GM21786 (cell line): ENCODE measurements around the gene CSK.

Experiments
- ATAC-seq: cut with Tn5 transposase; IDR thresholded peaks from one replicate; pipeline ENCODE4 v1.9.1; 2021; ENCODE audit not compliant: unreplicated experiment

Gene CSK

DNA sequence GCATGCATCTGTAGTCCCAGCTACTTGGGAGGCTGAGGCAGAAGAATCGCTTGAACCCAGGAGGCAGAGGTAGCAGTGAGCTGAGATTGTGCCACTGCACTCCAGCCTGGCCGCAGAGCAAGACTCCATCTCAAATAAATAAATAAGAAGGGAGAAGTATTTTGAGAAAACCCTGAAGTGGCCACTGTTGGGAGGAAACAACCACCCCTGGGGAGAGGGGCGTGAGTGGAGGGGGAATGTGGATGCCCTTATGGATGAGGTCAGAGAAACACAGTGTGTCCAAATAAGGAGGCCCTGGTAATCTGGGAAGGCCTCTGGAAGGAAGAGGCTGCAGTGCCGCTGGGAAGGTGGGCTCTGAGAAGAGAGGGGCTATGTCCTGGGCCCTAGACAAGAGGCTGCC is 40.4 kb downstream of the CSK start:
- no peak for ATAC-seq

GRCh38 chr15:74823324-74823723 is 41.4 kb downstream of the CSK start:
- no peak for ATAC-seq

DNA sequence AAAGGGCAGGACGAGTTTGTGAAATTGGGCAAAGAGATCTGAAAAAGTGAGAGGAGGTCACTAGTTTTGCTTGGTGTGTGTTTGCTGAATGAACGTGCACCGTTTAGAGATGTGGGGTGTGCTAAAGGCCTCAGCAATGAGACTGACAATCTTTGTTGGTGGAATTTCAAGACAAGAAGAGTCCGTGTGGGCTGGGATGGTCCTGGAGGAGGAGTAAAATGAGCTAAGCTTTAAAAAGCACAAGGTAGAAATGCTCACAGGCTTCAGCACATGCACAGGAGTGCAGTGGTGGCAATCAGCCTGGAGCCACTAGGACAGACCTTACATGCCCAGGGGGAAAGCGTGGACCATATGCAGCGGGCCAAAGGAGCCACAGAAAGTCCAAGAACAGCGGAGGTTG is 43.1 kb downstream of the CSK start:
- no peak for ATAC-seq

DNA sequence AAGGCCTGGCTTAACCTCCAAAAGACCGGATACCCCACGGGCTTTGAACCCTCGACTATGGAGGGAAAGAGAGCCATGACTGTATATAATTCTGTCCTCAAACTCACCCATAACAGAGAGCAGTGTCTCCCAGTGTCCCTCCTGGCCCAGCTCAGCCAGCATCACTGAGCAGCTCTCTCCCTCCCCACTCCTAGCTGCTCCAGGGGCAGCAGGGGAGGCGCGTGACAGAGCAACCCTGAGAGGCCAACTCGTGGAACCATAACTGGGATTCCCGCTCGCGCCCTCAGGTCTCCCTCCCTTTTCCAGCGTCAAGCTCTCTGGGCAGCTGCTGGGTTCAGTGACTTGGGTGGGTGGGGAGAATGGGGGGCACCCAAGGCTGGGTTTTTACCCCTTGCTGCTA is 44.0 kb downstream of the CSK start:
- no peak for ATAC-seq

DNA sequence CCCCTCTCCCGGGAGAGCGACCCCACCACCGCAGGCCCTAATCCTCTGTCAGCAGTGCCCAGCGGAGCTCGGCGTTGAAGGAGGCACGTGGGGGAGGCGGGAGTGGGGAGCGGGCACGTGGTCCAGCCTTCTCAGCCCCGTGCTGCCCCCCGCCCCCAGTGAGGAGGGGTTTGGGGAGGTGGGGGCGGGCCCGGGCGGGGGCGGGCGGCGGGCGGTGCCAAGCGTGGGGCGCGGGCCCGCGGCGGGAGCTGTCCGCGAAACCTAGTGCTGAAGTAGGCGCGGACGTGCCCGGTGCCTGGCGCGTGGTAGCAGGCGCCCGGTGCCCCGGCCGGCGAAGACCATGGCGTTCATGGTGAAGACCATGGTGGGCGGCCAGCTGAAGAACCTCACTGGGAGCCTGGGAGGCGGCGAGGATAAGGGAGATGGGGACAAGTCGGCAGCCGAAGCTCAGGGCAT is 44.5 kb downstream of the CSK start, which contains the start of gene CPLX3:
Gene CPLX3 (plus strand): TSS at position 264 of the 456 bp plus-strand sequence. CDS start 77 bp downstream, at position 341.
- ATAC-seq, result no peak

DNA sequence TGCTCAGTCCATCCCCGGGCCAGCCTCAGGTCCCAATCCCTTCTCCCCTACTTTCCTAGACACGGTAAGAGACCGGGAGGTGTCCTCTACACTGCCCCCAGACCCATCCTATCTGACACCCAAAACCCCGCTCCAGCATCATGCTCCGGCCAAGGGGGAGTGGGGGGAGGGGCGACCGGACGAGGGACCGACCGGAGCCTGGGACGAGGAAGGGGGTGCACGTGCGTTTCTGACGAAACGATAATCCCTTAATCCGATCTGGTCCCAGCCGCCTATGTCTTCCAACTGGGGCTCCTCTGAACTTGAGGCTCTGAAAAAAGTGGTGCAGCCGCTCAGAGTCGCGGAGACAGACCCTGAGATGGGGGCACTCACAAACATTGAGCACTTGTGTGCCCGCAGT is 45.0 kb downstream of the CSK start:
- ATAC-seq, result no peak

DNA sequence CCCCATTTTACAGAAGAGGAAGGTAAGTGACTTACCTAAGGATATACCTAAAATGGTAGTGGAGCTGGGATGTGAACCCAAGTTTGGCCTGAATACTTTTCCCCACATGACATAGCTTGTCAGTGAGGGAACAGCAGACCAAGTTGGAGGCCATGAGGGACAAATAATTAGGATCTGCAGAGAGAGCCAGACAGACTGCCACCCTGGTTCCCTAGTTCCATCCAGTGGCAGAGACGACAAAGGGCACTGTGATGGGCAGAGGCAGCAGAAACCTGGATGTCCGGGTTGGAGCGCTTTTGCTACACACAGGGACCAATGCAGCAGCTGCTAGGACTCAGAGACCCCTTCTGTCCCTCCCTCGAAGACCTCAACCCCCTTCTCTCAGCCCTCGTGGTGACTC is 45.7 kb downstream of the CSK start:
- no peak for ATAC-seq

- ATAC-seq, result no peak
These were observed 47.0 kb downstream of the CSK start for GRCh38 chr15:74828835-74829234.

DNA sequence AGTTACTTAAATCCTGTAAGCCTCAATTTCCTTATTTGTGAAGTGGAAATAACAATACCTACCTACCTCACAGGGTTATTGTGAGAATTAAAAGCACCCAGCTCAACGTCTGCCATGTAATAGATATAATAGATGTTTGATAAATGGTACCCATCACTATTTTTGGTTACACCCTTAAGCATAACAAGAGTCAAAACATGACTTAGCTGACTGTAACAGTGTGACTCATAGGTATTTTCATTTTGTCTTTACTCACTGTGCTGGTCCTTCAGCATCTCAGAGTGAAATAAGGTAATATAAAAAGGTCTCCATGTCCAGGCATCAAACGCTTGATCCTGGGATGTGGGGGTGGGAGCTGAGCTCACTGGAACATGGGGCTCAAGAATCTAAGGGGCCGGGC is 47.6 kb downstream of the CSK start:
- no peak for ATAC-seq

DNA sequence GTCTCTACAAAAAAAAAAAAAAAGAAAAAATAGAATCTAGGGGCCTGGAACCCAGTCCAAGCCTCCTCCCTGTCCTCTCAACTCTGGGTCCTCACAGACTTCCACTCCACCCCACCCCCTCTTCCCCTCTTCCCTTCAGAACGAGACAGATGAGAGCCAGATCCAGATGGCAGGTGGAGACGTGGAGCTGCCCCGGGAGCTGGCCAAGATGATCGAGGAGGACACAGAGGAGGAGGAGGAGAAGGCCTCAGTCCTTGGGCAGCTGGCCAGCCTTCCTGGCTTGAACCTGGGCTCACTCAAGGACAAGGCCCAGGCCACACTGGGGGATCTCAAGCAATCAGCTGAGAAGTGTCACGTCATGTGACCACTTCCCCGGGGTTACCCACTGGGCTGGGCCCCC is 48.1 kb downstream of the CSK start:
- ATAC-seq, result no peak

GRCh38 chr15:74830868-74831267 is 49.0 kb downstream of the CSK start:
- ATAC-seq, result no peak

DNA sequence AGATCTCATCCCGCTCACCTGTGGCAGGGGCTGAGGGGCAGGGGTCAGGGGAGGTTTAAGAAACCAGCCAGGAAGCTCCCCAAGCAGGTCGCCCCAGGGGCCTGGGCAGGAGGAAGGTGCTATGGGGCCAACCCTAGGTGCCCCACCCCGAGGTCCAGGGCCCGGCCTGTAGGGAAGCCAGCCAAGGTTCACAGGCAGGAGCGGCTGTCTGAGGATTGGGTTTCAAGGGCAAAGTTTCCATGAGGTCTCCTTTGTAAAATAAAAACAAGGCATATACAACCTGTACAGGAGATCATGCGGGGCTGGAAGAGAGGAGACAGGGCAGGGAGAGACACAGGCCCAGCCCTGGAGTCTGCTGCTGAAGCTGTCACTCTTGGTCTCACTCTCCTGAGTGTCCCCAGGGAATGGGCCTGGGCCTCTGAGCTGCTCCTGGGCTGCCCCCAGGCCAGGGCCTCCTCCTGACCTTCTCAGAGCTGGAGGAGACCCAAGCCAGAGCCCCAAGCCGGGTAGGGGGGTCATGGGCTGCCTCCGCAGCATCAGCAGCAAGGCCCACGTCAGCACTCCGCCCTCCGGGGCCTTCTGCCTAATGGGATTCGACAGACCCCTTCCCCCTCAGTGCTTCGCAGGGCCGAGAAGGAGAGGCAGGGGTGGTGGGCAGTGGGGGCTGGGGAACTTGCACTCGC is 50.1 kb downstream of the CSK start:
- no peak for ATAC-seq

GRCh38 chr15:74832826-74833225 is 50.9 kb downstream of the CSK start:
- ATAC-seq, result no peak

DNA sequence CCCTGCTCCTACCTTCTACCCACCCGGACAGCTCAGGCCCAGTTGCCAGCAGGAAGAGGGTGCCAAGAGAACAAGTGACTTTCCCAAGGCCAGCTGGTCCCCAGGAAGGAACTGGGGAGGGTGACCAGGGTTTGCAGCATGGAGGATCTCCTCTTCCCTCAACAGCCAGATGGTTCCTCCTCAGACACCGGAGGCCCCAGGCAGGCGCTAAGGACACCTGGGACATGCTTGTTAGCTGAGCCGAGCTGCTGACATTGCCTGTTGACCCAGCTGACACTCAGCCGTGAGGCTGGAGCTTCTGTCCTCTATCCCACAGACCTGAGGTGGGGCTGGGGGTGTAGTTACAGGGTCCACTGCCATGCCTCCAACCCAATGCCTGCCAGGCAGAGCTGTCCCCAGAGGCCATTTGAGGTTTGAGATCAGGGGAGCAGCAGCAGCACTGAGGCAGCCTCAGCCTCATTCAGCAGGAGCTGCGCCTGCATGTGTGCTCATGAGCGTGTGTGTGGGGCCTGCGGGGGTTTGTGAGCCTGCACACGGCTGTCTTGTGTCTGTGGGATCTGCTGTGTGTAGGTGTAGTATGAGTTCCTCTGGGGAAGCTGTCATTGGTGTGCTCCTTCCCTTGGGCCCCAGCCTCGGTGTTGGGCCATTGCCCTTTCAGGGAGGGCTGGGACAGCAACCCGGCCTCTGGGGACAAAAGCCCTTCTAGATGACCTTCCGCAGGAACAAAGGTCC is 51.7 kb downstream of the CSK start:
- ATAC-seq, result no peak

DNA sequence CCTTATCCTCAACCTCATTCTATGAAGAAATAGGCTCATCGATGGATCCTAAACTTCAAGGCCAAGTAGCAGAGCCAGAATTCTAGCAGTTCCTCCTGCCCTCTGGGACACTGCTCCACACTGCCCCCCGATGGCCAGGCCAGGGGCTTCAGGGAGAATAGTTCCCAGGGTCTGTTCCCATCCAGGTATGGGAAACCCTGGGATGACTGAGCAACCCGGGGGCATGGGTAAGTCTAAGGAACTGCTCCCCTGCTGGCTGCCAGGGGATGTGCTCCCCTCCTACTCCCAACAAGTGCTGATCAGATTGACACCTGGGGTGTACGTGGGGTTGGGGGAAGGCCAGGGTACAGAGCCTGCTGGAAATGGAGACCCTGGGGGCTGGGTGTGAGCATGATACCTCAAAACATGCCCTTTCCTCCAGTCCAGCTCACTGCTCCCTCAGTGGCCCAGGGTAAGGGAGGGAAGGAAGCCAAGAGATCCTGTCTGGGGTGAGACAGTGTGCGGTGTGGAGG is 53.5 kb downstream of the CSK start:
- no peak for ATAC-seq

DNA sequence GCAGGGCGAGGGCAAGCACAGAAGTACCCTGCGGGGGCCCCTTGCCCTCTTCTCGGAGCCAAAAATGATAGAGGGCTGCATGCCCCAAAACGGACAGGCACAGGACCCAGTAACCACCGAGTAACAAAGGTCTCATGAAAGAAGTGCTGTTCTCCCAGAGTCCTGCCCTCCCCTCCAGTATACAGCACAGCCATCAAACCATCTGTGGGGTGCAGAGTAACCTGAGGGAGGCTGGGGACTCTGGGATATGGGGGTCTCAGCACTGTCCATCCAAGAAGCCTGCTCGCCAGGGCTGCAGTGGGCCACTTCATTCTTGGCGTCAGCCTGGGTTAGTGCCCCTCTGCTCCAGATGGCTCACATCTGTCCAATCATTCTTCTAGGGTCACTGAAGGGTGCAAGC is 55.0 kb downstream of the CSK start:
- no peak for ATAC-seq

GRCh38 chr15:74837482-74838136 is 55.7 kb downstream of the CSK start:
- no peak for ATAC-seq

DNA sequence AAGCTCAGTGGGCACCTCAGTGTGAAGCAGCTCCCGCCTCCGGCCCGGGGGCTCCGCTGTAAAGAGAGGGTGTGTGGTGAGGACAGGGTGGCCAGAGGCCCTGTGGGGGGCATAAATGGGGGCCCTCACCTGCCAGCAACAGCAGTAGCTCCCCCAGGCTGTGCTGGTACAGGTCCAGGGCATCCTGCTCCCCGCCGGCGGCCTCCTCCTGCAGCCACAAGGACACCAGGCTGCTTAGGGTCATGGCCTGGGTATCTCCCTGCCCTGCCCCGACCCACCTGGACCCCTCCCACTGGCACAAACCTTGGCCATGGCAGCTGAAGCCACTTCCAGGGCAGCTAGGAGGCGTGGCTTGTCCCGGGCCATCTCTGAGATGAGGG is 56.2 kb downstream of the CSK start:
- no peak for ATAC-seq

DNA sequence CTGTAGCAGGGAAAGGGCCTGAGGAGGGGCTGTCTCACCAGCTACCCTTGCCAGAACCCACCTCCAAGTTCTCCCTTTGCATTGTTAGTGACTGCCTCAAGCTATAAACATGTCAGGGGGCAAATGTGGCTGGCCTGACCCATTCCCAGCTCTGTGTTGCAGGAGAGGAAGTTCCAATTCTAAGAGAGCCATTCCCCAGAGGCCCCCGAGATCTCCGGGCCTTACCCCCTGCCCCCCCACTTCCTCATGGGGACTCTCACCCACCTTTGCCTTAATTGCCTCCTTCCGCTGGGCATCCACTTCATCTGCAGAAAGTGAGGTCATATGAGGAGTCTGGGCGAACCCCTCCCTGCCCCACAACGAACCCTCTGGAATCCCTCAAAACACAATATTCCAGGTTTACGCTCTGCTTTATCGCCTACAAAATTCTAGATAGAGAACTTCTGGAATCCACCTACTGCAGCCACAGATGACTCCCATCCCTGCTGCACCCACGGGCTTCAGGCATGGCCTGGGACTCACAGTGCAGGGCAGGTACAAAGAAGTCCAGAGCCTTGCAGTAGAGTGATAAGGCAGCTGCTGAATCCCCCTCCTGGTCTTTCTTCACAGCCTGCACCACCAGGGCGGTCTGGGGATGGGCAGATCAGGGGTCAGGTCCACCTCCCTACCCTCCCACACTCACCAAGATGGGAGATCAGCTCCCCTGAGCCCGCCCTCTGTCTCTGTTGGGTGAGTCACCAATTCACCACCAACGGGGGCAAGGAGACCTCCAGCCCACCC is 57.1 kb downstream of the CSK start:
- no peak for ATAC-seq

GRCh38 chr15:74839526-74840395 is 57.9 kb downstream of the CSK start:
- no peak for ATAC-seq
